Cardiac fibroblast (primary cell): ENCODE measurements around the gene GALNS.
A peak's percentile ranks its signal among the peaks of the same experiment; 100 is the strongest.

Experiments
- DNase-seq, 2 donors: peaks; one replicate each; pipeline versions ENCODE4 v3.0.0 to v3.0.0-alpha.2; 2010; ENCODE audit warnings: low read depth in 2 of 2
- H3K4me3 ChIP-seq, 2 donors: replicated peaks in 1 of 2; 1 replicate in 1 of 2; 2 replicates in 1 of 2; pipeline ENCODE4 v1.5.1; 2011; ENCODE audit warnings: low read depth in 2 of 2, low read length in 2 of 2, mild to moderate bottlenecking in 2 of 2, moderate library complexity in 1 of 2
- TF ChIP-seq, protein P1 (sequence below): IDR thresholded peaks from one replicate; pipeline ENCODE4 v1.5.1; 2011; ENCODE audit warnings: low read depth, mild to moderate bottlenecking, low read length, inconsistent platforms

Gene GALNS, protein sequence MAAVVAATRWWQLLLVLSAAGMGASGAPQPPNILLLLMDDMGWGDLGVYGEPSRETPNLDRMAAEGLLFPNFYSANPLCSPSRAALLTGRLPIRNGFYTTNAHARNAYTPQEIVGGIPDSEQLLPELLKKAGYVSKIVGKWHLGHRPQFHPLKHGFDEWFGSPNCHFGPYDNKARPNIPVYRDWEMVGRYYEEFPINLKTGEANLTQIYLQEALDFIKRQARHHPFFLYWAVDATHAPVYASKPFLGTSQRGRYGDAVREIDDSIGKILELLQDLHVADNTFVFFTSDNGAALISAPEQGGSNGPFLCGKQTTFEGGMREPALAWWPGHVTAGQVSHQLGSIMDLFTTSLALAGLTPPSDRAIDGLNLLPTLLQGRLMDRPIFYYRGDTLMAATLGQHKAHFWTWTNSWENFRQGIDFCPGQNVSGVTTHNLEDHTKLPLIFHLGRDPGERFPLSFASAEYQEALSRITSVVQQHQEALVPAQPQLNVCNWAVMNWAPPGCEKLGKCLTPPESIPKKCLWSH

DNA sequence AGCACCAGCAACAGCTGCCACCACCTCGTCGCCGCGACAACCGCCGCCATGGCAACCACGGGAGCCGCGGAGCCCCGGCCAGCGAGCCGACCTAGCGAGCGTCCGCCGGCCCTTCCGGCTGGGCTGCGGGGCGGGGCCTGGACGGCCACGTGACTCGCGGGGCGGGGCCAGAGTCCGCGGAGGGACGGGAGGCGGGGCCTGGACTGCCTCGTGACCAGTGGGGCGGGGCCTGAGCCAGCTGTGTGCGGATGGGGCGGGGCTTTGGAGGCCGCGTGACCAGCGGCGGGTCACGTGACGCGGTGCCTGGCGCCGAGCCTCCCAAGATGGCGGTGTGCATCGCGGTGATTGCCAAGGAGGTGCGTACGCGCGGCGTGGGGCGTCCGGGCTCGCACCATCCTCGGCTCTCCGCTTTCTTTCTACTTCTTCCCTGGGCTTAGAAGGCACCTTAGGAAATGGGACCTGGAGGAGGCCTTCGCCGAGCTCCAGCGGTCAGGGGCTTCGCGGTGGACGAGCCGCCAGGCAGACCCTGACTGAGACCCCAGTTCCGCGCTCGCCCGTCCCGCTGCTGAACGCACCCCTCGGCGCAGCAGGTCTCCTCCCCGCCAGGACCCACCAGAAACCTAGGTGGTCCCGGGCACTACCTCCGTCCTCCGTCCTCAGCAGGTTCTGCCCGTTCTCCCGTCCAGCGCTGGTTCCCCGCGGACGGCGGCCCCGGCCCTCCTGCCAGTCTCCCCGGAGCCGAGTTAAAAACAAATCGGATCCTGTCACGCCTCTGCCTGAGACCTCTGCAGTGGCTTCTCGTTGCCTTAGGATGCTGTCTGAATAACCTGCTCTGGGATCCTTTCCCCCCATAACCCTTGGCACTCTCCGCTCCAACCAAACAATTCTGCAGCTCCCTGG, at the start of gene GALNS, which contains the start of gene TRAPPC2L:
Gene GALNS, minus strand, starts transcription at position 120 of the 900 bp plus-strand sequence. Its CDS starts 70 bp downstream, at position 50.
Gene TRAPPC2L, plus strand, starts transcription at position 300 of the 900 bp plus-strand sequence. Its CDS starts 24 bp downstream, at position 324.
- TF ChIP-seq, protein P1, sequence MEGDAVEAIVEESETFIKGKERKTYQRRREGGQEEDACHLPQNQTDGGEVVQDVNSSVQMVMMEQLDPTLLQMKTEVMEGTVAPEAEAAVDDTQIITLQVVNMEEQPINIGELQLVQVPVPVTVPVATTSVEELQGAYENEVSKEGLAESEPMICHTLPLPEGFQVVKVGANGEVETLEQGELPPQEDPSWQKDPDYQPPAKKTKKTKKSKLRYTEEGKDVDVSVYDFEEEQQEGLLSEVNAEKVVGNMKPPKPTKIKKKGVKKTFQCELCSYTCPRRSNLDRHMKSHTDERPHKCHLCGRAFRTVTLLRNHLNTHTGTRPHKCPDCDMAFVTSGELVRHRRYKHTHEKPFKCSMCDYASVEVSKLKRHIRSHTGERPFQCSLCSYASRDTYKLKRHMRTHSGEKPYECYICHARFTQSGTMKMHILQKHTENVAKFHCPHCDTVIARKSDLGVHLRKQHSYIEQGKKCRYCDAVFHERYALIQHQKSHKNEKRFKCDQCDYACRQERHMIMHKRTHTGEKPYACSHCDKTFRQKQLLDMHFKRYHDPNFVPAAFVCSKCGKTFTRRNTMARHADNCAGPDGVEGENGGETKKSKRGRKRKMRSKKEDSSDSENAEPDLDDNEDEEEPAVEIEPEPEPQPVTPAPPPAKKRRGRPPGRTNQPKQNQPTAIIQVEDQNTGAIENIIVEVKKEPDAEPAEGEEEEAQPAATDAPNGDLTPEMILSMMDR = no peak
- DNase-seq = peak; percentile 95 to 98
- peak within 1 kb of the TSS; percentile 99 for H3K4me3 ChIP-seq

DNA sequence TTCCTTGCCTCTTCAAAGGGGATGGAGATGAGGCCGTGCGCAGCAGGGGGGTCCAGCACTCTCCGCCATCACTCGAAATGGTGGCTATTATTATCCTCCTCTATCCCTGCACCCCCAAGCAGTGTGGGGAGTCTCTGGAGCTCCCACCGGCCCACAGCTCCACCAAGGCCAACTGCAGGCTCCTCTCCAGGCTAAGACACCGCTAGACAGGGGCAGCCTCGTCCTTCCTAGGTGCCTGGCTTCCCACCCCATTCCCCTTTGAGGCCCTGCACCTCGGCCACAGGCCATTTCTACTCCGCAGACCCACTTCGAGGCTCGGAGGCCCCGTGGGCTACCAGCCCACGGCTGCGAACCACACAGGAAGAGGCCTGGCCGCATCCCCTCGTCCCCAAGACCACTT, 49.3 kb upstream of the GALNS start:
- TF ChIP-seq, protein P1 = no peak
- no peak for DNase-seq
- H3K4me3 ChIP-seq = no peak overlapping the region

DNA sequence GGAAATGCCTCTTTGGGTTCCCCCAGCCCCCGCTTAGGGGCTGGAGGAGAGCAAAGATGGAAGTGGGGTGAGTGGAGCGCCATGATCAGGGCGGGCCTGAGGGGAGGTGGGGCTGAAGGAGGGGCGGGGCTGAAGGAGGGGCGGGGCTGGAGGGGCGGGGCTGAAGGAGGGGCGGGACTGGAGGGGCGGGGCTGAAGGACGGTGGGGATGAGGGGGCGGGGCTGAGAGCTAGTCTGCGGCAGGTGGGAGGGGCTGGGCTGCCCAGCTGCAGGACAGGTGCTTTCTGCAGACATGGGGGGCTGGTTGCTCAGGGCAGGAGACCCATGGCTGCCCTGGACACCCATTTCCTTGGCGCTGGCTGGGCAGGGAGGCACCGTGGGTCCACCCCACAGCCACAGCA, 48.8 kb upstream of the GALNS start:
- DNase-seq = no peak
- H3K4me3 ChIP-seq = no peak overlapping the region
- TF ChIP-seq, protein P1 = no peak

DNA sequence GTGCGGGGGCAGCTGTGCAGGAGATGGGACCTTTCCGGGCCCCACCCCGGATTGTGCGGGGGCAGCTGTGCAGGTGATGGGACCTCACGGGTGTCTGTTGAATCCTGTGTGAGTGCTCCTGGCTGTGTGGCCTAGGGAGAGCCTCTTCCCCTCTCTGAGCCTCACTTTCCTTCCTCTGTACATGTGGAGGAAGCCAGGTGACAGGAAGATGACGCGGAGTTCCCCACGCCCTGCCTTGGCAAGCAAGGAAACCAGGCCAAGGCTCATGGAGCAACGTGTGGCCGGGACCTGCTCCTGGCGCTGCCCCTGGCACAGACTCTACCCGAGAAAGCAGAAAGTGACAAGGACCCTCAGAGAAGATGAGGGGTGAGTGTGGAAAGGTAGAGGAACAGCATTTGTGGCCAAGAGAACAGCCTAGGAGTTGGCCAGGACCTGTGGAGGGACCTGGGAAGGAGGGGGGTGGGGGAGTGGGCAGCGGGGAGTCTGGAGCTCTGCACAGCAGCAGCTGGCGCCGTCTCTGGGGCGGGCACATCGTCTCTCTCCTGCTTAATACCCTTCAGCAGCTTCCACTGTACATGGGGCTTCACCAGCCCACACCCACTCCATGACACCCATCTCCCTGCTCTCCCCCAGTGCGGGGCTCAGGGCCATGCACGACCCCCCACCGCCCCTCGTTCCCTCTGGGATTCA, 48.1 kb upstream of the GALNS start:
- H3K4me3 ChIP-seq = no peak overlapping the region
- DNase-seq = no peak
- TF ChIP-seq, protein P1 = no peak

DNA sequence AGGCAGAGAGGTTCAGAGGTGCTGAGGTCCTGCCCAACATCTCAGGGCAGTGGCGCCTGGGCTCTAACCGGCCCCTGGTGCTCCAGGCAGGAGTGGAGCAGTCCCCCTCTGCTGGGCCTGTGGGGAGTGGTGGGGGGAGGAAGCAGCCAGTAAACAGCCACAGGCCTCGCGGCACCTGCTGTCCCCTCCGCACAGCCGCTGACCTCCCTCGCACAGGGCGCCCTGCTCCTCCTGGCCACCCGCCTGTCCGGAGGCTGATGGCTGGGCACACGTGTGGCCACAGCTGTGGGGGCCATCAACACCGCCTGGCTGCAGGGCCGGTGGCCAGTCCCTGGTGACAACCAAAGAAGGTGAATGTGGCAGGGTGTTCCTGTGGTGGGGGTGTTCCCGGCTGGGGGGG, 46.5 kb upstream of the GALNS start:
- TF ChIP-seq, protein P1 = no peak
- no peak overlapping the region for H3K4me3 ChIP-seq
- DNase-seq = no peak

DNA sequence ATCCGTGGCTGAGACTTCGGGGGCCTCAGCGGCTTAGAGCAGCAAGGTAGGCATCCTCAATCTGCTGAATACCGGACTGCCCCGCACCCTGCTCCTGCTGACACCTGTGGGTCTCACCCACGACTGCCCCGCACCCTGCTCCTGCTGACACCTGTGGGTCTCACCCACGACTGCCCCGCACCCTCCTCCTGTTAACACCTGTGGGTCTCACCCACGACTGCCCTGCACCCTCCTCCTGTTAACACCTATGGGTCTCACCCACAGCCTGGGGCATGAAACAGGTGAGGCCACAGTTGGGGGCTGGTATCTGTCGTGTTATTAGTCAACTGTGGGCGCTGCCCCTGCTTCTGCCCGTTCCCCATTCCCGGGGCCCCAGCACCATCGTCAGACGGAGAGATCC, 46.0 kb upstream of the GALNS start:
- DNase-seq = no peak
- no peak overlapping the region for H3K4me3 ChIP-seq
- TF ChIP-seq, protein P1 = no peak
